DND-41 (cell line): ENCODE measurements around the gene CCSER2.

ENCODE experiments used
- ATAC-seq: fragments of 200-7000 bp; cut with Tn5 transposase; 3 replicates; pipeline ENCODE4 v1.9.1; 2021; ENCODE audit warnings: low read depth; ENCODE audit not compliant: insufficient read depth
- DNase-seq: peaks from one replicate; pipeline ENCODE4 v3.0.0-alpha.2; 2020
- H2AFZ ChIP-seq: 2 replicates; pipeline ENCODE4 v1.6.0; 2012; ENCODE audit warnings: low read depth, low read length
- H3K27ac ChIP-seq: 2 replicates; pipeline ENCODE4 v1.5.1; 2012; ENCODE audit warnings: low read length, inconsistent platforms
- H3K27me3 ChIP-seq: fragments of 200-600 bp; sonication (generic); 2 replicates; pipeline ENCODE4 v1.6.0; 2012; ENCODE audit warnings: low read length, mild to moderate bottlenecking, inconsistent platforms; ENCODE audit not compliant: insufficient read depth, poor library complexity
- H3K36me3 ChIP-seq: 2 replicates; pipeline ENCODE4 v1.5.1; 2012; ENCODE audit warnings: low read length, inconsistent platforms; ENCODE audit not compliant: insufficient read depth
- H3K4me1 ChIP-seq: 2 replicates; pipeline ENCODE4 v1.5.1; 2012; ENCODE audit warnings: mild to moderate bottlenecking, low read length; ENCODE audit not compliant: insufficient read depth
- H3K4me2 ChIP-seq: 2 replicates; pipeline ENCODE4 v1.6.0; 2012; ENCODE audit warnings: mild to moderate bottlenecking, moderate library complexity, low read length, inconsistent platforms; ENCODE audit not compliant: insufficient read depth
- H3K4me3 ChIP-seq, 2 experiments: fragments of 200-600 bp in 1 of 2; shearing (Covaris generic) in 1 of 2; 2 replicates each; pipeline ENCODE4 v1.5.1; 2012 to 2016; ENCODE audit warnings: inconsistent platforms in 2 of 2, low read length in 2 of 2, mild to moderate bottlenecking in 2 of 2, low read depth in 1 of 2, moderate library complexity in 1 of 2
- H3K79me2 ChIP-seq: 2 replicates; pipeline ENCODE4 v1.6.0; 2012; ENCODE audit warnings: low read length, inconsistent platforms; ENCODE audit not compliant: insufficient read depth
- H3K9ac ChIP-seq: 2 replicates; pipeline ENCODE4 v1.6.0; 2012; ENCODE audit warnings: low read depth, mild to moderate bottlenecking, inconsistent platforms, low read length, moderate library complexity
- H3K9me3 ChIP-seq: 2 replicates; pipeline ENCODE4 v1.5.1; 2012; ENCODE audit warnings: low read length, moderate library complexity, mild to moderate bottlenecking, inconsistent platforms; ENCODE audit not compliant: insufficient read depth, severe bottlenecking
- H4K20me1 ChIP-seq: 2 replicates; pipeline ENCODE4 v1.6.0; 2012; ENCODE audit warnings: low read length; ENCODE audit not compliant: insufficient read depth
- EZH2 ChIP-seq: IDR thresholded peaks from 3 replicates; pipeline ENCODE4 v1.6.1; 2012; ENCODE audit warnings: borderline replicate concordance, low read depth, mild to moderate bottlenecking, moderate library complexity, low read length, inconsistent platforms; ENCODE audit not compliant: severe bottlenecking
- TF ChIP-seq, protein P1 (sequence below): IDR thresholded peaks from 2 replicates; pipeline ENCODE4 v1.5.1; 2012; ENCODE audit warnings: borderline replicate concordance, low read length, moderate library complexity, mild to moderate bottlenecking; ENCODE audit not compliant: poor library complexity, severe bottlenecking; ENCODE audit errors: extremely low read depth

Gene CCSER2

DNA sequence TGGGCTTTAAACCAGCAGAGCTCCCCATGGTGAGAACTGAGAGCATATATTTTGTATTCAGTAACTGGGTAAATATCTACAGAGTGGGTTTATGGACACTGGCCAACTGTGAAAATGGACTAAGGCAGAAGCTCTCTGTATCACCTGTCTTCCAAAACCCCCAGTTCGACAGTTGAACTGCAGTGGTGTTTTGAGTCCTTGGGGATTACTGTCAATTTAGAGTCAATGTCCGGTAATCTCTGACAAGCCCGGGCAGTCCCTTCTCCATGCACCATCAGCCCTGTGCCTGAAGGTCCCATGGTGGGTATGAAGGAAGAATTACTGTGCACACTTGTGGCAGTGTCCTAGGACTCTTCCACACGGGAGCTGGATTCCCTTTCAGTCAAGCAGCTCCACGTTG lies 235.0 kb downstream of the CCSER2 start:
- Histone ChIP-seq H3K27me3 (peaks cover 9% of the 10 kb centered on the region), H3K4me1 (no peaks in the 10 kb centered on the region), H3K79me2 (no peaks in the 10 kb centered on the region), H3K9me3 (no peaks in the 10 kb centered on the region), H3K9ac (no peak overlapping the region), H3K27ac (no peak overlapping the region), H2AFZ (no peak overlapping the region), H4K20me1 (no peaks in the 10 kb centered on the region), H3K4me3 (no peak overlapping the region), H3K4me2 (no peak overlapping the region), H3K36me3 (no peaks in the 10 kb centered on the region)
- no peak for ATAC-seq
- no peak for DNase-seq
- TF ChIP-seq EZH2: no peak
- TF ChIP-seq, protein P1, sequence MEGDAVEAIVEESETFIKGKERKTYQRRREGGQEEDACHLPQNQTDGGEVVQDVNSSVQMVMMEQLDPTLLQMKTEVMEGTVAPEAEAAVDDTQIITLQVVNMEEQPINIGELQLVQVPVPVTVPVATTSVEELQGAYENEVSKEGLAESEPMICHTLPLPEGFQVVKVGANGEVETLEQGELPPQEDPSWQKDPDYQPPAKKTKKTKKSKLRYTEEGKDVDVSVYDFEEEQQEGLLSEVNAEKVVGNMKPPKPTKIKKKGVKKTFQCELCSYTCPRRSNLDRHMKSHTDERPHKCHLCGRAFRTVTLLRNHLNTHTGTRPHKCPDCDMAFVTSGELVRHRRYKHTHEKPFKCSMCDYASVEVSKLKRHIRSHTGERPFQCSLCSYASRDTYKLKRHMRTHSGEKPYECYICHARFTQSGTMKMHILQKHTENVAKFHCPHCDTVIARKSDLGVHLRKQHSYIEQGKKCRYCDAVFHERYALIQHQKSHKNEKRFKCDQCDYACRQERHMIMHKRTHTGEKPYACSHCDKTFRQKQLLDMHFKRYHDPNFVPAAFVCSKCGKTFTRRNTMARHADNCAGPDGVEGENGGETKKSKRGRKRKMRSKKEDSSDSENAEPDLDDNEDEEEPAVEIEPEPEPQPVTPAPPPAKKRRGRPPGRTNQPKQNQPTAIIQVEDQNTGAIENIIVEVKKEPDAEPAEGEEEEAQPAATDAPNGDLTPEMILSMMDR: no peak

DNA sequence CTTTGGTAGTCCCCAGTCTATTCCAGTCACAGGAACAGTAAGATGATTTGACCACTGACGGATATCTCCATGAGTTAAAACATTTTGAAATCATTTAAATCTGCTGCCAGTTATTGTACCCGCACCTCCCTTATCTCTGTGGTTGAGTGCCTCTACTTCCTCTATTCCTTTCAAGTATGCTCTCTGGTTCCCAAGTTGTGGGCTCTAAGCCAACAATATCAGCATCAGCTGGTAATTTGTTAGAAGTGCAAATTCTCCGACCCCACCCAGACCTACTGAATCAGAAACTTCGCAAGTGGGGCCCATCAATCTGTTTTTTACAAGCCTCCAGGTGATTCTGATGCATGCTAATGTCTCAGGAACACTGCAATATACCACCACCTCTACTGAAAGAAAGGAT lies 235.5 kb downstream of the CCSER2 start:
- Histone ChIP-seq H3K9me3 (no peaks in the 10 kb centered on the region), H3K79me2 (no peaks in the 10 kb centered on the region), H3K36me3 (no peaks in the 10 kb centered on the region), H3K27me3 (peaks cover 9% of the 10 kb centered on the region), H3K4me3 (no peak overlapping the region), H3K27ac (no peak overlapping the region), H2AFZ (no peak overlapping the region), H3K9ac (no peak overlapping the region), H4K20me1 (no peaks in the 10 kb centered on the region), H3K4me1 (no peaks in the 10 kb centered on the region), H3K4me2 (no peak overlapping the region)
- TF ChIP-seq EZH2: no peak
- TF ChIP-seq, protein P1: no peak
- DNase-seq (no peak), ATAC-seq (no peak)

DNA sequence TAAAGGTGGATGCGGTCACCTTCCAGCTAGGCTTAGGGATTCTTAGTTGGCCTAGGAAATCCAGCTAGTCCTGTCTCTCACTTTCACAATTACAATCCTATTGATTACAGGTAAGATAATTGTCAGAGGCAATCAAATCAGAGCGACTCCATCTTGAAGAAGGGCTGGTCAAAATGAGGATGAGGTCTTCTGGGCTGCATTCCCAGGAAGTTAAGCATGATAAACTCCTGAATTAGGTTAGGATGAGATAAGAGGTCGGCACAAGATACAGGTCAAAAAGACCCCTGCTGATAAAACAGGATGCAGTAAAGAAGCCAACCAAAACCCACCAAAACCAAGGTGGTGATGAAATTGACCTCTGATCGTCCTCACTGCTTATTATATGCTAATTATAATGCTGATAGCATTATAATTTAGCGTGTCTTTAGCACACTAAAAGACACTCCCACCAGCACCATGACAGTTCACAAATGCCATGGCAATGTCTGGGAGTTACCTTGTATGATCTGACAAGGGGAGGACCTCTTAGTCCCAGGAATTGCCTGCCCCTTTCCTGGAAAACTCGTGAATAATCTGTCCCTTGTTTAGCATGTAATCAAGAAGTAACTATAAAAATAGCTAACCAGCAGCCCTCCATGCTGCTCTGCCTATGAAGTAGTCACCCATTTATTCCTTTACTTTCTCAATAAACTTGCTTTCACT lies 237.6 kb downstream of the CCSER2 start:
- TF ChIP-seq, protein P1: no peak
- no peak for TF ChIP-seq EZH2
- DNase-seq: no peak
- Histone ChIP-seq H3K4me2 (no peak overlapping the region), H3K36me3 (no peaks in the 10 kb centered on the region), H3K27me3 (peaks cover 9% of the 10 kb centered on the region), H2AFZ (no peak overlapping the region), H3K79me2 (no peaks in the 10 kb centered on the region), H3K9ac (no peak overlapping the region), H3K27ac (no peak overlapping the region), H3K9me3 (no peaks in the 10 kb centered on the region), H3K4me1 (no peaks in the 10 kb centered on the region), H4K20me1 (no peaks in the 10 kb centered on the region), H3K4me3 (no peak overlapping the region)
- no peak for ATAC-seq

DNA sequence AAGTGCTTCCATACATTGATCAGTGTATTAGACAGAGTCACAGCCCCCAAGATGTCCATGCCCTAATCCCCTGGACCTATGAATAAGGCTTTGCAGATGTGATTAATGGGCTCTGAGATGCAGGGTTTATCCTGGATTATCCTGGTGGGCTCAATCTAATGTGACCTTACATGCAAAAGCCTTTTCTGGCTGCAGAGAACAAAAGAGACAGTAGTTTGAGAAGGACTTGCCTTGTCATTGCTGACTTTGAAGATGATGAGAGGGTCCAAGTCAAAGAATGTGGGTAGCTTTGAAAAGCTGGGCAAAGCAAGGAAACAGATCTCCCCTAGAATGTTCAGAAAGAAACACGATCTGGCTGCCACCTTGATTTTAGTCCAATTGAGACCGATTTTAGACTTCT lies 238.7 kb downstream of the CCSER2 start:
- DNase-seq (no peak), ATAC-seq (no peak)
- TF ChIP-seq, protein P1: no peak
- TF ChIP-seq EZH2: no peak

More for the DNA sequence above, 238.7 kb downstream of the CCSER2 start:
- H3K9ac ChIP-seq: no peak overlapping the region
- no peak overlapping the region for H2AFZ ChIP-seq
- H3K4me2 ChIP-seq: no peak overlapping the region
- H3K79me2 ChIP-seq: no peaks in the 10 kb centered on the region
- no peaks in the 10 kb centered on the region for H3K9me3 ChIP-seq
- no peaks in the 10 kb centered on the region for H3K4me1 ChIP-seq
- H4K20me1 ChIP-seq: no peaks in the 10 kb centered on the region
- no peak overlapping the region for H3K27ac ChIP-seq
- no peaks in the 10 kb centered on the region for H3K36me3 ChIP-seq
- peaks cover 9% of the 10 kb centered on the region for H3K27me3 ChIP-seq
- H3K4me3 ChIP-seq: no peak overlapping the region
